H1 (cell line): Measurements from ENCODE around the gene MYH11.

Source experiments
- CHD7 ChIP-seq: fragments of 300-600 bp; sonication (generic); IDR thresholded peaks from 2 replicates; pipeline ENCODE4 v1.7.1; 2012; ENCODE audit warnings: low read length, moderate library complexity, mild to moderate bottlenecking, inconsistent platforms; ENCODE audit not compliant: insufficient replicate concordance
- EP300 ChIP-seq, 2 experiments: IDR thresholded peaks; 1 replicate in 1 of 2; 2 replicates in 1 of 2; pipeline ENCODE4 v1.6.1; 2011 to 2012; ENCODE audit warnings: low read depth in 2 of 2, low read length in 2 of 2, mild to moderate bottlenecking in 2 of 2, borderline replicate concordance in 1 of 2, inconsistent platforms in 1 of 2, moderate library complexity in 1 of 2
- POLR2A ChIP-seq, 2 experiments: IDR thresholded peaks; 1 replicate in 1 of 2; 2 replicates in 1 of 2; pipeline ENCODE4 v1.6.1; 2011; ENCODE audit warnings: low read depth in 2 of 2, low read length in 2 of 2, mild to moderate bottlenecking in 2 of 2; ENCODE audit errors: control extremely low read depth in 1 of 2
- POLR2AphosphoS5 ChIP-seq: IDR thresholded peaks from 2 replicates; pipeline ENCODE4 v1.6.1; 2011; ENCODE audit warnings: low read depth, low read length
- RFX5 ChIP-seq: IDR thresholded peaks from 2 replicates; pipeline ENCODE4 v1.6.1; 2011; ENCODE audit warnings: low read depth, low read length, improper control_type of control experiment, borderline replicate concordance
- RXRA ChIP-seq: IDR thresholded peaks from 2 replicates; pipeline ENCODE4 v1.6.1; 2011; ENCODE audit warnings: low read depth, mild to moderate bottlenecking, low read length, moderate library complexity; ENCODE audit not compliant: insufficient read depth
- TBP ChIP-seq: IDR thresholded peaks from 2 replicates; pipeline ENCODE4 v1.6.1; 2011; ENCODE audit warnings: low read depth, low read length, improper control_type of control experiment
- TF ChIP-seq, protein P1 (sequence below): IDR thresholded peaks from 2 replicates; pipeline ENCODE4 v1.6.1; 2011; ENCODE audit warnings: low read length, improper control_type of control experiment
- TF ChIP-seq, protein P2 (sequence below), 3 experiments: IDR thresholded peaks; 1 replicate in 2 of 3; 2 replicates in 1 of 3; pipeline versions ENCODE4 v1.5.1 to v1.6.1; 2011; ENCODE audit warnings: low read length in 3 of 3, mild to moderate bottlenecking in 3 of 3, inconsistent platforms in 2 of 3, low read depth in 1 of 3, moderate library complexity in 1 of 3; ENCODE audit not compliant: insufficient read depth in 1 of 3; ENCODE audit errors: control extremely low read depth in 1 of 3
- TF ChIP-seq, protein P3 (sequence below): IDR thresholded peaks from 2 replicates; pipeline ENCODE4 v1.6.1; 2012; ENCODE audit warnings: low read length, inconsistent platforms
- TF ChIP-seq, protein P4 (sequence below): IDR thresholded peaks from 2 replicates; pipeline ENCODE4 v1.6.1; 2012; ENCODE audit warnings: inconsistent platforms

GRCh38 chr16:15864939-15865338, 8.1 kb upstream of the MYH11 start:
- TF ChIP-seq, protein P1, sequence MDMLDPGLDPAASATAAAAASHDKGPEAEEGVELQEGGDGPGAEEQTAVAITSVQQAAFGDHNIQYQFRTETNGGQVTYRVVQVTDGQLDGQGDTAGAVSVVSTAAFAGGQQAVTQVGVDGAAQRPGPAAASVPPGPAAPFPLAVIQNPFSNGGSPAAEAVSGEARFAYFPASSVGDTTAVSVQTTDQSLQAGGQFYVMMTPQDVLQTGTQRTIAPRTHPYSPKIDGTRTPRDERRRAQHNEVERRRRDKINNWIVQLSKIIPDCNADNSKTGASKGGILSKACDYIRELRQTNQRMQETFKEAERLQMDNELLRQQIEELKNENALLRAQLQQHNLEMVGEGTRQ: no peak
- TF ChIP-seq EP300 (IDR thresholded peaks at IDR 0.05; ENCODE audit: borderline replicate concordance in 1 of 2, low read depth in 2 of 2, low read length in 2 of 2) (no peak), RFX5 (no peak), TBP (no peak), RXRA (no peak), POLR2A (IDR thresholded peaks at IDR 0.05; ENCODE audit: control extremely low read depth in 1 of 2, low read depth in 2 of 2, low read length in 2 of 2) (no peak), CHD7 (no peak), POLR2AphosphoS5 (no peak)
- TF ChIP-seq, protein P2, sequence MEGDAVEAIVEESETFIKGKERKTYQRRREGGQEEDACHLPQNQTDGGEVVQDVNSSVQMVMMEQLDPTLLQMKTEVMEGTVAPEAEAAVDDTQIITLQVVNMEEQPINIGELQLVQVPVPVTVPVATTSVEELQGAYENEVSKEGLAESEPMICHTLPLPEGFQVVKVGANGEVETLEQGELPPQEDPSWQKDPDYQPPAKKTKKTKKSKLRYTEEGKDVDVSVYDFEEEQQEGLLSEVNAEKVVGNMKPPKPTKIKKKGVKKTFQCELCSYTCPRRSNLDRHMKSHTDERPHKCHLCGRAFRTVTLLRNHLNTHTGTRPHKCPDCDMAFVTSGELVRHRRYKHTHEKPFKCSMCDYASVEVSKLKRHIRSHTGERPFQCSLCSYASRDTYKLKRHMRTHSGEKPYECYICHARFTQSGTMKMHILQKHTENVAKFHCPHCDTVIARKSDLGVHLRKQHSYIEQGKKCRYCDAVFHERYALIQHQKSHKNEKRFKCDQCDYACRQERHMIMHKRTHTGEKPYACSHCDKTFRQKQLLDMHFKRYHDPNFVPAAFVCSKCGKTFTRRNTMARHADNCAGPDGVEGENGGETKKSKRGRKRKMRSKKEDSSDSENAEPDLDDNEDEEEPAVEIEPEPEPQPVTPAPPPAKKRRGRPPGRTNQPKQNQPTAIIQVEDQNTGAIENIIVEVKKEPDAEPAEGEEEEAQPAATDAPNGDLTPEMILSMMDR (IDR thresholded peaks at IDR 0.05; ENCODE audit: control extremely low read depth in 1 of 3, insufficient read depth in 1 of 3, low read depth in 1 of 3, low read length in 3 of 3): no peak
- TF ChIP-seq, protein P3, sequence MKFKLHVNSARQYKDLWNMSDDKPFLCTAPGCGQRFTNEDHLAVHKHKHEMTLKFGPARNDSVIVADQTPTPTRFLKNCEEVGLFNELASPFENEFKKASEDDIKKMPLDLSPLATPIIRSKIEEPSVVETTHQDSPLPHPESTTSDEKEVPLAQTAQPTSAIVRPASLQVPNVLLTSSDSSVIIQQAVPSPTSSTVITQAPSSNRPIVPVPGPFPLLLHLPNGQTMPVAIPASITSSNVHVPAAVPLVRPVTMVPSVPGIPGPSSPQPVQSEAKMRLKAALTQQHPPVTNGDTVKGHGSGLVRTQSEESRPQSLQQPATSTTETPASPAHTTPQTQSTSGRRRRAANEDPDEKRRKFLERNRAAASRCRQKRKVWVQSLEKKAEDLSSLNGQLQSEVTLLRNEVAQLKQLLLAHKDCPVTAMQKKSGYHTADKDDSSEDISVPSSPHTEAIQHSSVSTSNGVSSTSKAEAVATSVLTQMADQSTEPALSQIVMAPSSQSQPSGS: no peak
- TF ChIP-seq, protein P4, sequence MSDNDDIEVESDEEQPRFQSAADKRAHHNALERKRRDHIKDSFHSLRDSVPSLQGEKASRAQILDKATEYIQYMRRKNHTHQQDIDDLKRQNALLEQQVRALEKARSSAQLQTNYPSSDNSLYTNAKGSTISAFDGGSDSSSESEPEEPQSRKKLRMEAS: no peak
